Measurements from ENCODE around the gene ZNF549. TPM values are rescaled to one million over a fixed set of nuclear protein-coding genes. Genes with fewer than 3 reads are reported as not detected.
A peak's percentile ranks its signal among the peaks of the same experiment; 100 is the strongest.

ZNF549 gene
- total and polyA plus RNA-seq, 2 of the 13 experiments (the other 11 are each of a cell fraction or from before 2014, with no cell fraction given): 2.8 to 6.4 TPM

DNA sequence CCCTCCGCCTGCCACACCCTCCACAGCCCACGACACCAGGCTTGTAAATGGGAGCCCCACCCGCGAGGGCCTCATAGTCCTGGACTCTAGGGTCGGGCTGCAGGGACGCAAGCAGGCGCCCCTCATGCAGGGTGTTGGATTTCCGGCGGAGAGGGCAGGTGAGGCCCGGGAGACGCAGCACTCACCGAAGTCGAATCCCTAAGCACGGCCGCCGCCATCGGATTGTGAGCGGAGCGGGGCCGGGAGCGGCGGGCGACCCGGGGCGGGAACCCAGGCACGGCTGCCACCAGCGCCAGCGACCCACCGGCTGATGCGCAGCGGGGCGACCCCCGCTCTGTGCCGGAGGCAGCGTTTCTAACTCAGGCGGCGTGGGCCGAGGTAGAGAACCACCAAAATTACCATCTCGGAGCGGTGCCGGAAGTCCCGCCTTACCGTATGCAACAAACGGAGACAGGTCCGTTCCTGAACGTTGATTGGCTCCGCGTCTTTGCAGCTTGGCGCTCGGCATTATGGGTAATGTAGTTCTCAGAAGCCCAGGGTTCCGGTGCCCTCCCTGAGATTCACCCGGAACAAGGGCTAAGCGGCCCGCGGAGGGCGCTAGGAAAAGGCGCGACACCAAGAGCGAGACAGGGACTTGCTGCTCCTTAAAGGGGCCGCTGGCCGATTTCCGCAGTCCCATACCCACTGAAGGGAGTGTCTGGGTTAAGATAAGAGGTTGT lies 51.5 kb downstream of the ZNF549 start, which contains the start of gene ZNF416 (continued):
- TF ChIP-seq, protein P1, sequence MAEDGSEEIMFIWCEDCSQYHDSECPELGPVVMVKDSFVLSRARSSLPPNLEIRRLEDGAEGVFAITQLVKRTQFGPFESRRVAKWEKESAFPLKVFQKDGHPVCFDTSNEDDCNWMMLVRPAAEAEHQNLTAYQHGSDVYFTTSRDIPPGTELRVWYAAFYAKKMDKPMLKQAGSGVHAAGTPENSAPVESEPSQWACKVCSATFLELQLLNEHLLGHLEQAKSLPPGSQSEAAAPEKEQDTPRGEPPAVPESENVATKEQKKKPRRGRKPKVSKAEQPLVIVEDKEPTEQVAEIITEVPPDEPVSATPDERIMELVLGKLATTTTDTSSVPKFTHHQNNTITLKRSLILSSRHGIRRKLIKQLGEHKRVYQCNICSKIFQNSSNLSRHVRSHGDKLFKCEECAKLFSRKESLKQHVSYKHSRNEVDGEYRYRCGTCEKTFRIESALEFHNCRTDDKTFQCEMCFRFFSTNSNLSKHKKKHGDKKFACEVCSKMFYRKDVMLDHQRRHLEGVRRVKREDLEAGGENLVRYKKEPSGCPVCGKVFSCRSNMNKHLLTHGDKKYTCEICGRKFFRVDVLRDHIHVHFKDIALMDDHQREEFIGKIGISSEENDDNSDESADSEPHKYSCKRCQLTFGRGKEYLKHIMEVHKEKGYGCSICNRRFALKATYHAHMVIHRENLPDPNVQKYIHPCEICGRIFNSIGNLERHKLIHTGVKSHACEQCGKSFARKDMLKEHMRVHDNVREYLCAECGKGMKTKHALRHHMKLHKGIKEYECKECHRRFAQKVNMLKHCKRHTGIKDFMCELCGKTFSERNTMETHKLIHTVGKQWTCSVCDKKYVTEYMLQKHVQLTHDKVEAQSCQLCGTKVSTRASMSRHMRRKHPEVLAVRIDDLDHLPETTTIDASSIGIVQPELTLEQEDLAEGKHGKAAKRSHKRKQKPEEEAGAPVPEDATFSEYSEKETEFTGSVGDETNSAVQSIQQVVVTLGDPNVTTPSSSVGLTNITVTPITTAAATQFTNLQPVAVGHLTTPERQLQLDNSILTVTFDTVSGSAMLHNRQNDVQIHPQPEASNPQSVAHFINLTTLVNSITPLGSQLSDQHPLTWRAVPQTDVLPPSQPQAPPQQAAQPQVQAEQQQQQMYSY (CRISPR knock-in tag; IDR thresholded peaks at IDR 0.05): no peak
- TF ChIP-seq, protein P2, sequence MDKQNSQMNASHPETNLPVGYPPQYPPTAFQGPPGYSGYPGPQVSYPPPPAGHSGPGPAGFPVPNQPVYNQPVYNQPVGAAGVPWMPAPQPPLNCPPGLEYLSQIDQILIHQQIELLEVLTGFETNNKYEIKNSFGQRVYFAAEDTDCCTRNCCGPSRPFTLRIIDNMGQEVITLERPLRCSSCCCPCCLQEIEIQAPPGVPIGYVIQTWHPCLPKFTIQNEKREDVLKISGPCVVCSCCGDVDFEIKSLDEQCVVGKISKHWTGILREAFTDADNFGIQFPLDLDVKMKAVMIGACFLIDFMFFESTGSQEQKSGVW (CRISPR knock-in tag; IDR thresholded peaks at IDR 0.05; ENCODE audit: borderline replicate concordance): no peak
- TF ChIP-seq GABPA (IDR thresholded peaks at IDR 0.05; ENCODE audit: low read depth, low read length): peak; percentile 87
- TF ChIP-seq GABPA (CRISPR knock-in tag; IDR thresholded peaks at IDR 0.05; ENCODE audit: low read depth): peak; percentile 96
- no peak for TF ChIP-seq ZNF34 (CRISPR knock-in tag; IDR thresholded peaks at IDR 0.05; ENCODE audit: borderline replicate concordance)
- TF ChIP-seq EED (CRISPR knock-in tag; IDR thresholded peaks at IDR 0.05): no peak
- TF ChIP-seq, protein P3, sequence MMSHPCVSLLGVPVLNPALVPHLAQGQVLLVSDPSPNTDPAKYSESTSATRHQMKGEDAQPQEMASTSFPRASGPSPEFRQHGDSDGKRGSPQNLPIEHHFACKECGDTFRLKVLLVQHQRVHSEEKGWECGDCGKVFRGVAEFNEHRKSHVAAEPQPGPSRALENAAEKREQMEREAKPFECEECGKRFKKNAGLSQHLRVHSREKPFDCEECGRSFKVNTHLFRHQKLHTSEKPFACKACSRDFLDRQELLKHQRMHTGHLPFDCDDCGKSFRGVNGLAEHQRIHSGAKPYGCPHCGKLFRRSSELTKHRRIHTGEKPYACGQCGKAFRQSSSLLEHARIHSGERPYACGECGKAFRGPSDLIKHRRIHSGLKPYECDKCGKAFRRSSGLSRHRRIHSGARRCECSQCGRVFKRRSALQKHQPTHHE (CRISPR knock-in tag; IDR thresholded peaks at IDR 0.05; ENCODE audit: borderline replicate concordance): no peak
- peak; percentile 89 for TF ChIP-seq SAP130 (CRISPR knock-in tag; IDR thresholded peaks at IDR 0.05; ENCODE audit: low read depth)
- TF ChIP-seq PLRG1 (conservative IDR thresholded peaks at IDR 0.05): no peak
- TF ChIP-seq MEF2D (CRISPR knock-in tag; IDR thresholded peaks at IDR 0.05): no peak
- TF ChIP-seq GTF2F1 (IDR thresholded peaks at IDR 0.05; ENCODE audit: low read length): no peak
- TF ChIP-seq BORCS8-MEF2B (CRISPR knock-in tag; IDR thresholded peaks at IDR 0.05): no peak
- no peak for TF ChIP-seq ZNF282 (IDR thresholded peaks at IDR 0.05; ENCODE audit: partially characterized antibody)
- no peak for TF ChIP-seq ZNF790 (CRISPR knock-in tag; IDR thresholded peaks at IDR 0.05; ENCODE audit: borderline replicate concordance)
- TF ChIP-seq, protein P4, sequence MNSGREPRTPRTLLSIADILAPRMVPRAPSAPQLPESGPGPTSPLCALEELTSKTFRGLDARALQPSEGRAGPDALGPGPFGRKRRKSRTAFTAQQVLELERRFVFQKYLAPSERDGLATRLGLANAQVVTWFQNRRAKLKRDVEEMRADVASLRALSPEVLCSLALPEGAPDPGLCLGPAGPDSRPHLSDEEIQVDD (CRISPR knock-in tag; IDR thresholded peaks at IDR 0.05; ENCODE audit: borderline replicate concordance): no peak
- TF ChIP-seq, protein P5, sequence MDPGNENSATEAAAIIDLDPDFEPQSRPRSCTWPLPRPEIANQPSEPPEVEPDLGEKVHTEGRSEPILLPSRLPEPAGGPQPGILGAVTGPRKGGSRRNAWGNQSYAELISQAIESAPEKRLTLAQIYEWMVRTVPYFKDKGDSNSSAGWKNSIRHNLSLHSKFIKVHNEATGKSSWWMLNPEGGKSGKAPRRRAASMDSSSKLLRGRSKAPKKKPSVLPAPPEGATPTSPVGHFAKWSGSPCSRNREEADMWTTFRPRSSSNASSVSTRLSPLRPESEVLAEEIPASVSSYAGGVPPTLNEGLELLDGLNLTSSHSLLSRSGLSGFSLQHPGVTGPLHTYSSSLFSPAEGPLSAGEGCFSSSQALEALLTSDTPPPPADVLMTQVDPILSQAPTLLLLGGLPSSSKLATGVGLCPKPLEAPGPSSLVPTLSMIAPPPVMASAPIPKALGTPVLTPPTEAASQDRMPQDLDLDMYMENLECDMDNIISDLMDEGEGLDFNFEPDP (CRISPR knock-in tag; conservative IDR thresholded peaks at IDR 0.05): no peak
- no peak; the same call in 1 of the 2 replicates for TF ChIP-seq ZNF33A (CRISPR knock-in tag; IDR thresholded peaks at IDR 0.05; ENCODE audit: borderline replicate concordance)
- TF ChIP-seq ZNF329 (CRISPR knock-in tag; IDR thresholded peaks at IDR 0.05; ENCODE audit: low read depth): no peak
- TF ChIP-seq IKZF4 (CRISPR knock-in tag; IDR thresholded peaks at IDR 0.05; ENCODE audit: borderline replicate concordance, low read depth, not compliant biosample characterization): no peak
- no peak for TF ChIP-seq FOXA3 (CRISPR knock-in tag; IDR thresholded peaks at IDR 0.05)
- TF ChIP-seq, protein P6, sequence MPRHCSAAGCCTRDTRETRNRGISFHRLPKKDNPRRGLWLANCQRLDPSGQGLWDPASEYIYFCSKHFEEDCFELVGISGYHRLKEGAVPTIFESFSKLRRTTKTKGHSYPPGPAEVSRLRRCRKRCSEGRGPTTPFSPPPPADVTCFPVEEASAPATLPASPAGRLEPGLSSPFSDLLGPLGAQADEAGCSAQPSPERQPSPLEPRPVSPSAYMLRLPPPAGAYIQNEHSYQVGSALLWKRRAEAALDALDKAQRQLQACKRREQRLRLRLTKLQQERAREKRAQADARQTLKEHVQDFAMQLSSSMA (CRISPR knock-in tag; IDR thresholded peaks at IDR 0.05): 0 out of 2 replicates have a peak, but pooled peaks have one; percentile 21
- no peak for TF ChIP-seq ZNF589 (CRISPR knock-in tag; conservative IDR thresholded peaks at IDR 0.05)

Measured in HepG2 (cell line).